HG02759 (cell line): Measurements from ENCODE around the gene AGAP1.

Source experiments
- ATAC-seq: cut with Tn5 transposase; IDR thresholded peaks from one replicate; pipeline ENCODE4 v1.9.1; 2021; ENCODE audit warnings: mild to moderate bottlenecking, moderate library complexity; ENCODE audit not compliant: unreplicated experiment

Gene AGAP1

DNA sequence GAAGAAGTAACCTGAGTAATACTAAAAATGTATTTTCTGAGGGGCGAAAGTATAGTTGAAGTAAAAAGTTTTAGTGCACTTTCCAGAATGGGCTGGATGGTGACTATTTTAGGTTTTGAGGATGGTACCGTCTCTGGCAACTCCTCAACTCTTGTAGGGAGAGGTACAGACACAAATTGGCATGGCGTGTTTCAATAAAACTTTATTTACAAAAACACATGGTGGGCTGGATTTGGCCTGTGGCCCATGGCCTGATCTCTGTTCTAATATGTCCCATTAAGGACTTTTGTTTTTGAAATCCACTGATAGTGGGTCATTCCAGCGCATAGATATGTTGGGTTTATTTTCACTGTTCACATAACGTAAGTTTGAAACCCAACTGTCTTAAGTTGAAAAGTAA lies 132.8 kb downstream of the AGAP1 start:
- ATAC-seq = no peak

DNA sequence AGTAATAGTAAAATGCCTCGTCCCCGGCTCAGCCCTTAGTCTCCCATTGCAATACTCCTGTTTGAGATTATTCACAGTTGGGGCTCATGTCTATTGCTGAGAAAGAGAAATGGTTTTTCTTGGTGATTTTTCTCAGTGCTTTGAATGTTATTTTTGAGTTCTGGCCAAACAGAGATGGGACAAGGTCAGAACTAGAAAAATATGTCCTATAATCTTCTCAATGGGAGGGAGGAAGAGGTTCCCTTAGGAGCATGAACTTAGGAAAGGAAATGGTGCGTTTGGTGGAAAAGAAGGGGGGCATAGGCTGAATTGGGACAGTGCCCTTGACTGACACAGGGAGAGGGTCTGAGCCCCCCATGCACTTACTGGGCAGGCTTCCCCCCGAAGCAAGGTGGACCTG lies 133.8 kb downstream of the AGAP1 start:
- ATAC-seq = no peak

GRCh38 chr2:235630718-235631296 lies 137.0 kb downstream of the AGAP1 start:
- no peak for ATAC-seq

GRCh38 chr2:235634435-235635158 lies 140.8 kb downstream of the AGAP1 start:
- no peak for ATAC-seq

- no peak for ATAC-seq
These were observed 142.7 kb downstream of the AGAP1 start for GRCh38 chr2:235636546-235636945.

DNA sequence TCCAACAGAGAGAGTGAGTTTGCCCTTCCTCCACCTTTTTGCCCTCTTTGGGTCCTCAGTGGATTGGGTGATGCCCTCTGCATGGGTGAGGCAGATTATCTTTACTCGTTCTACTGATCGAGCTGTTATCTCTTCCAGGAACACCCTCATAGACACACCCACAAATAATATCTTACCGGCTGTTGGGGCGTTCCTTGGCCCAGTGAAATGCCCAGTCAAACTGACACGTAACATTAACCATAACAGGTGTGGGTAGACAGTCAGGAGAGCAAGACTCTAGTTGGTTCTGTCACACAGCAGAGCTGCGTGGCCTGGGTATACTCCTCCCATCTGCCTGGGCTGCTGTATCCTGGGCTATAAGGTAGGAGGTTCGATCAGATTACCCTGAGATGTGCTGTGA lies 144.1 kb downstream of the AGAP1 start:
- ATAC-seq = no peak

- no peak for ATAC-seq
These were observed 144.9 kb downstream of the AGAP1 start for GRCh38 chr2:235638541-235639427.

- no peak for ATAC-seq
These were observed 145.6 kb downstream of the AGAP1 start for GRCh38 chr2:235639428-235639773.

DNA sequence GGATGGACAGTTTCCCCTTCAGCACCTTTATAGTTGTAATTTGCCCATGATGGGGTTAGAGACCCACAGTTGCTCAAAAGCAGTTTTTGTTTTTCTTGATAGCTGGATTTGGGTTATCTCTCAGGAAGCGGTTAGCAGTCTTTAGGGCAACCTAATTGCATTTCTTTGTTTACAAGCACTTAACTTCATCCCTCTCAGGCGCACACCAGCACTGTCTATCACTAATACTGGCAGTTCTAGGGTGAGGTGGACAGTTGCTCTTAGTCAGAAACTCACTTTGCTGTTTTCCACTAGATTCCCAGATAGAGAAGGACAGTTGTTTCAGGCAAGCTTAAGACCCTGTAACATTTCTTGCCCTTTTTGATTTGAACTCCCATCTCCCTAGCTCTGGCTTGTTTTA lies 146.0 kb downstream of the AGAP1 start:
- ATAC-seq = no peak

GRCh38 chr2:235640377-235640776 lies 146.5 kb downstream of the AGAP1 start:
- no peak for ATAC-seq

DNA sequence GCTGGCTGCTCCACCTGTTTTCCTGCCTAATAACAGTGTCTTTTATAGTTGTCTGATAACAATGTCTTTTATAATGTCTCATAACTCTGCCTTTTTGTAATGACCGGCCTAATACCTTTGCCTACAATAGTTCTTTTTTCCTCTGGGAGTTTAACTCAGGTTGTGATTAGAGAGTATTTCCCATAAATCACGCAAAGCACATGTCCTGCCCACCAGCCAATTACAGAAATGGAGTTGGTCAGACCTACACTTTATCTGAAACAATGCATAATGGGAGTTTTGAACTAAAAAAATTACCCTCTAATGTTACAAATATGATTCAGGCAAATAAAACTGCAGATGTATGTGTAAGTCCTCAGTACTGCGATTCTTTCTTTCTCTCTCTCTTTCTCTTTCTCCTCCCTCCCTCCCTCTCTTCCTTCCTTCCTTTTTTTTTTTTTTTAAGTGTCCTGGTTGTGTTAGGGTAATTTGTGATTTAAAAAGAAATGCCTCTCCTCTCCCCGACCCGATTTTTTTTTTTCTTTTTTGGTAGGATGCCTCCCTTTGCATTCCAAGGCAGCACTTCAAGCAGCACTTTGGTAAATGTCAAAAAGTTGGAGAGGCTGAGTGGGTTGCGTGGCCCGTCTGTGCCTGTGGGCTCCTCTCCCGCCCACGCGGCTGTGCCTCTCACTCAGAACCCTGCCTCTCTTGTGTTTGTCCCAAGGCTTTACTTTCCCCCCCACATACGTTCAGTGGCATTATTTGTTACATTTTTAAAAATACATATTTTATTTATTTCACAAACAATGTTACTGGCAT lies 147.3 kb downstream of the AGAP1 start:
- ATAC-seq = no peak

GRCh38 chr2:235641956-235642355 lies 148.1 kb downstream of the AGAP1 start:
- no peak for ATAC-seq

GRCh38 chr2:235642446-235643098 lies 148.7 kb downstream of the AGAP1 start:
- no peak for ATAC-seq

DNA sequence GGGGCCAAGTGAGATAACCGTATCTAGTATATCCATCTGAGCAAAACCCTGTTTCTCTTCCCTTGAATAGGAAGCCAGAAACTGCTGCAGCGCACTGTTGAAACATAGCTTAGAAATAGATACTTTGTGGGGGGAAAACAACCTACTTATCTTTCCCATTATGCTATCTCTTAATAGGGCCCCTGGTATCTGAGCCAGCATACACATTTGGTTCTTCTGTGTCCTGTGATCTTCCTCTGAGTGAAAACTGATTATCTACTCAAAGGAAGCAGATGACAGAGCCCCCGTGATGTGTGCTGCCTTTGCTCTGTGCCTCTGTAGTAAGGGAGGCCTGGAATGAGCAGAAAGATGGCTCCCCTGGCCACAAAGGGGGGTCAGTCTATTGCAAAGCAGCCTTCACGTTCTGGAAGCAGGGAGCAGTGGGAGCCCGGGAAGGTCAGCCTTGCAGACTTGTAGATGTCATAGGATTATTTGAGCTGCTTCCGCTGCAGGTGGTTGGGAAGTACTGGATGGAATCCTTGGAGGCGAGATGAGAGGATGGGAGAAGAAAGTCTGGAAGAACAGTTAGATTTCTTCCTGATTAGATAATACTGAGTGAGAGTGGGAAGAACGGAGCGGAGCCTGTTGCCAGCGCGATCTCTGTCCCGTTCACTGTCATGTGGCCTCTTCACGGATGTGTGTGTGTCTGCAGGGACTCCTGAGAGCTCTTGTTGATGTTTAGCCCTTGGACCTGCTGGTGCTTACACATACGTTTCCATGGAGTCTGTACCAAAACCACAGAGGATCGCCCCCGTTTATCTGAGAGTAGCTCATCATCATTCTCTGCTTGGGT lies 150.1 kb downstream of the AGAP1 start:
- ATAC-seq = no peak

DNA sequence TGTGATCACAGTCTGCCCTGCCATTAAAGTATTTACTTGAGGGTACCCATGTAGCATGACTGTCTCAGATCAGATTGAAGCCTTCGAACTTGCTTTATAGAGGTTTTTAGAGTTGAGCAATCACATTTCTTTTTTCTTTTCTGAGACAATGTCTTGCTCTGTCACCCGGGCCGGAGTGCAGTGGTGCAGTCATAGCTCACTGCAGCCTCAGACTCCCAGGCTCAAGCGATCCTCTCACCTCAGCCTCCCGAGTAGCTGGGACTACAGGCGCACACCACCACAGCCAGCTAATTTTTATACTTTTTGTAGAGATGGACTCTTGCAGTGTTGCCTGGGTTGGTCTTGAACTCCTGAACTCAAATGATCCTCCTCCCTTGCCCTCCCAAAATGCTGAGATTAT lies 153.4 kb downstream of the AGAP1 start:
- ATAC-seq = no peak

DNA sequence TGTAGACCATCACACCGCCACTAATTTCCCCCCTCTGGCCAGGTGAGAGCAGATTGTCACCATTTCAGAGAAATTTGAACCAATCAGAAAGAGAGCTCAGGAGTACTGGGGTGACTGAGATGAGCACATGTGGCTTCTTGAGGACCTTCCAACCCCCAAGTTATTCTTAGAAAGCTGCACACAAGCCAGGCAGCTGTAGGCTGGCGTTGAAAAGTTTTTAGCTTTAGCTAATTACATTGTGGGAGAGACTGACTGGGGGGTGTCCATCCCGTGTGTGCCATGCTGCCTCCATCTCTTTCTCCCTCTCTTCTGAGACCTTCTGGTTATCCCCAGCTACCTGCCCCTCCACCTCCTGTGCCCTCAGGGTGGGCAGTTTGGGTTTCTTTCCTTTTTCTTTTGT lies 154.0 kb downstream of the AGAP1 start:
- no peak for ATAC-seq

DNA sequence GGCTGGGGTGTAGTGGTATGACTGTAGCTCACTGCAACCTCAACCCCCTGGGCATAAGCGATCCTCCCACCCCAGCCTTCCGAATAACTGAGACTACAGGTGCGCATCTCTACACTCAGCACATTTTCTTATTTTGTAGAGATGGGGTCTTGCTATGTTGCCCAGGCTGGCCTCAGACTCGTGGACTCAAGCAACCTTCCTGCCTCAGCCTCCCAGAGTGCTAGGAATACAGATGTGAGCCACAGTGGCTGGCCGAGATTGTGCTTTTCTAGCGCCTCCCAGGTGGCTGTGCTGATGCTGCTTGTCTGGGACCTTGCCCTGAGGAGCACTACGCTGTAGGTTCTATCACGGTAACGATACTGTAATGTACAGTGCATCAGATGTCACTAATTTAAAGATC lies 155.6 kb downstream of the AGAP1 start:
- no peak for ATAC-seq

GRCh38 chr2:235651643-235652042 lies 157.8 kb downstream of the AGAP1 start:
- no peak for ATAC-seq

GRCh38 chr2:235654103-235654813 lies 160.4 kb downstream of the AGAP1 start:
- ATAC-seq = no peak
